ENCODE results near the gene LRRC25. TPM values are rescaled to one million over a fixed set of nuclear protein-coding genes. Genes with fewer than 3 reads are reported as not detected.

LRRC25 gene
- total and polyA plus RNA-seq, 2 of the 4 experiments (the other 2 are of a cell fraction), result 0.03 TPM; not detected in 1

DNA sequence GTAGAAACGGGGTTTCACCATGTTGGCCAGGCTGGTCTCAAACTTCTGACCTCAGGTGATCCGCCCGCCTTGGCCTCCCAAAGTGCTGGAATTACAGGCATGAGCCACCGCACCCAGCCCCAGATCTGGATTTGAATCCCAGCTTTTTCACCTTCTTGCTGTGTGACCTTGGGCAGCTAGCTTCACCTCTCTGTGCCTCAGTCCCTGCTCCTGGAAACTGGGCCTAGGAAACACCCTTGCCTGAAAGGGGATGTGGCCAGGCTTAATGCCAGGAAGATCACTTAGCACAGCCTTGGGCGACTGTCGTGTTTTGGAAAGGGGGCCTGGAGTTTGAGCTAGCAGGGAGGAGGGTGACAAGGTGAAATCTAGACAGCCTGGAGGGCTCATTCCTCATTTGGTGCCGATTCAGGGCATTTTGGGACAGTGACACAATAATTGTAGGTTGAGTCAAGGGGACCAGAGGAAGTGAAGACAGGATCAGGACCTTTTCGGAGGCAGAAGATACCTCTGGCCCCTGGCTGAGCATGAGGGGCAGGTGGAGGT lies 55.3 kb downstream of the LRRC25 start:
- Histone ChIP-seq H4K8ac (ENCODE audit: low read depth in 2 of 2, low read length in 2 of 2) (no peak overlapping the region), H4K5ac (ENCODE audit: low read depth, low read length) (no peak overlapping the region), H3K79me1 (ENCODE audit: low read depth in 1 of 2, low read length in 2 of 2) (peaks cover 0 to 18% of the 10 kb centered on the region in 2 experiments; a peak in 3 of 4 replicates), H3K4me2 (ENCODE audit: low read depth, low read length) (no peak overlapping the region), H3K27me3 (ENCODE audit: control insufficient read depth, insufficient read depth, low read length) (no peaks in the 10 kb centered on the region), H2BK5ac (ENCODE audit: low read depth, low read length, poor library complexity, severe bottlenecking) (no peak overlapping the region), H3K36me3 (ENCODE audit: control insufficient read depth, insufficient read depth, low read length) (peaks cover 2% of the 10 kb centered on the region; the same call in 1 of the 2 replicates), H3K27ac (ENCODE audit: insufficient read depth, low read length) (no peak overlapping the region), H2BK20ac (ENCODE audit: low read depth, low read length) (no peak overlapping the region), H4K91ac (ENCODE audit: insufficient read depth, low read depth, low read length) (no peak overlapping the region), H3K4ac (ENCODE audit: low read depth, low read length) (no peak overlapping the region), H2AK5ac (ENCODE audit: low read depth, low read length) (0 out of 2 replicates have a peak overlapping the region, but pooled peaks have one; percentile 15), H2BK120ac (ENCODE audit: low read depth, low read length) (no peak overlapping the region), H3K9me1 (ENCODE audit: insufficient read depth, low read length) (peaks cover 4% of the 10 kb centered on the region; the same call in 1 of the 2 replicates), H3K18ac (ENCODE audit: low read depth, low read length) (no peak overlapping the region), H3K4me3 (ENCODE audit: insufficient read depth, low read depth, low read length) (no peak overlapping the region), H3K56ac (ENCODE audit: extremely low read depth, insufficient read depth, low read length) (no peak overlapping the region), H3K4me1 (ENCODE audit: control insufficient read depth, insufficient read depth, low read length) (peaks cover 12% of the 10 kb centered on the region), H3K9me3 (ENCODE audit: control insufficient read depth, insufficient read depth, low read length) (no peaks in the 10 kb centered on the region), H3K9ac (ENCODE audit: low read depth, low read length) (no peak overlapping the region), H3K14ac (replicated peaks; ENCODE audit: low read depth, low read length) (no peak overlapping the region), H4K20me1 (ENCODE audit: insufficient read depth, low read length) (peaks cover 4% of the 10 kb centered on the region; the same call in 1 of the 2 replicates), H2AFZ (replicated peaks; ENCODE audit: low read length, poor library complexity) (no peak overlapping the region), H2BK15ac (ENCODE audit: low read depth, low read length) (no peak overlapping the region), H3K23ac (ENCODE audit: low read depth, low read length) (no peak overlapping the region), H2AK9ac (replicated peaks; ENCODE audit: low read depth, low read length, poor library complexity) (no peak overlapping the region)
- ATAC-seq (ENCODE audit: low read depth), result no peak
- intact Hi-C loops (cut with micrococcal nuclease) (no loop called here), in situ Hi-C loops (cut with MboI; ENCODE audit: low sequenced_read_pairs) (no loop called here), dilution Hi-C loops (cut with HindIII; ENCODE audit: low sequenced_read_pairs, unreplicated experiment) (no loop called here)
- WGBS, 2 experiments (ENCODE audit: extremely low coverage in 2 of 2, insufficient read length in 1 of 2), result 83% methylated on average over 3 of the region's 8 CpGs; no CpG with 5 or more reads in 1 of the 2 experiments
- POLR2A ChIA-PET (ENCODE audit: unreplicated experiment), result interaction anchor here (0.6 kb wide), 1 partner anchor 56 kb away, joined by 6 read pairs; no protein-coding TSS in a partner anchor
- no peak for TF ChIP-seq NFE2L2 (IDR thresholded peaks at IDR 0.05; ENCODE audit: low read depth, low read length)
- no peak for TF ChIP-seq RCOR1 (IDR thresholded peaks at IDR 0.05; ENCODE audit: insufficient replicate concordance, low read length)
- TF ChIP-seq MAZ (IDR thresholded peaks at IDR 0.05; ENCODE audit: borderline replicate concordance, low read depth, low read length), result no peak
- TF ChIP-seq MAFK (IDR thresholded peaks at IDR 0.05; ENCODE audit: low read depth, low read length), result no peak
- no peak for TF ChIP-seq FOS (IDR thresholded peaks at IDR 0.05; ENCODE audit: low read depth, low read length)
- TF ChIP-seq, protein P1, sequence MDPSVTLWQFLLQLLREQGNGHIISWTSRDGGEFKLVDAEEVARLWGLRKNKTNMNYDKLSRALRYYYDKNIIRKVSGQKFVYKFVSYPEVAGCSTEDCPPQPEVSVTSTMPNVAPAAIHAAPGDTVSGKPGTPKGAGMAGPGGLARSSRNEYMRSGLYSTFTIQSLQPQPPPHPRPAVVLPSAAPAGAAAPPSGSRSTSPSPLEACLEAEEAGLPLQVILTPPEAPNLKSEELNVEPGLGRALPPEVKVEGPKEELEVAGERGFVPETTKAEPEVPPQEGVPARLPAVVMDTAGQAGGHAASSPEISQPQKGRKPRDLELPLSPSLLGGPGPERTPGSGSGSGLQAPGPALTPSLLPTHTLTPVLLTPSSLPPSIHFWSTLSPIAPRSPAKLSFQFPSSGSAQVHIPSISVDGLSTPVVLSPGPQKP (IDR thresholded peaks at IDR 0.05; ENCODE audit: borderline replicate concordance, low read depth, low read length), result no peak
- TF ChIP-seq RFX5 (IDR thresholded peaks at IDR 0.05; ENCODE audit: low read depth, low read length), result no peak
- TF ChIP-seq POLR2A (IDR thresholded peaks at IDR 0.05; ENCODE audit: low read depth, low read length), result no peak
- TF ChIP-seq RAD21 (IDR thresholded peaks at IDR 0.05; ENCODE audit: low read length), result no peak
- CTCF ChIA-PET, result no interaction called here
- no peak for DNase-seq
- BruUV-seq (replicated peaks), result no TSS peak

Small RNAs within 50 kb of the gene (microRNA-seq; reads per million reads assigned to microRNA genes)
- 0.73 to 2.1 reads per million in 2 experiments for gene MIR3189 (ENCODE audit: insufficient read depth in 1 of 2, insufficient read length in 1 of 2, unreplicated experiment in 1 of 2)

Small RNAs within 50 kb of the gene (small RNA-seq; reads per million reads assigned to genes)
- gene MIR3189, result 0 to 0.76 (median 0) reads per million in 5 experiments

Other genes starting within 250 kb of the LRRC25 start
- gene PIK3R2, start 244.5 kb downstream of the LRRC25 start, total RNA-seq (2012; rRNA removed), result 8.9 and 12.2 TPM in 2 replicates
- gene PIK3R2, start 244.5 kb downstream of the LRRC25 start, polyA plus RNA-seq (2012; rRNA removed), result 25.1 and 27.7 TPM in 2 replicates
- 1.1 and 2.3 TPM in 2 replicates for gene IFI30, start 223.8 kb downstream of the LRRC25 start, total RNA-seq (2012; rRNA removed)
- gene IFI30, start 223.8 kb downstream of the LRRC25 start, polyA plus RNA-seq (2012; rRNA removed), result 2.3 and 4.0 TPM in 2 replicates
- 7.2 TPM in 2 replicates for gene MPV17L2, start 204.4 kb downstream of the LRRC25 start, total RNA-seq (2012; rRNA removed)
- gene MPV17L2, start 204.4 kb downstream of the LRRC25 start, polyA plus RNA-seq (2012; rRNA removed), result 19.5 and 22.5 TPM in 2 replicates
- gene RAB3A, start 193.6 kb downstream of the LRRC25 start, total RNA-seq (2012; rRNA removed), result 2.8 and 3.0 TPM in 2 replicates
- gene RAB3A, start 193.6 kb downstream of the LRRC25 start, polyA plus RNA-seq (2012; rRNA removed), result 13.4 and 13.6 TPM in 2 replicates
- 0.18 TPM in 1 of 2 replicates, not detected in the other for gene PDE4C, start 171.2 kb downstream of the LRRC25 start, total RNA-seq (2012; rRNA removed)
- gene PDE4C, start 171.2 kb downstream of the LRRC25 start, polyA plus RNA-seq (2012; rRNA removed), result 0.22 and 0.24 TPM in 2 replicates
- 0.18 and 0.28 TPM in 2 replicates for gene IQCN, start 123.2 kb downstream of the LRRC25 start, total RNA-seq (2012; rRNA removed)
- gene IQCN, start 123.2 kb downstream of the LRRC25 start, polyA plus RNA-seq (2012; rRNA removed), result 0.60 and 0.67 TPM in 2 replicates
- gene JUND, start 116.0 kb downstream of the LRRC25 start, total RNA-seq (2012; rRNA removed), result 14.2 and 22.8 TPM in 2 replicates
- gene JUND, start 116.0 kb downstream of the LRRC25 start, polyA plus RNA-seq (2012; rRNA removed), result 77.2 and 101 TPM in 2 replicates
- 44.8 and 88.0 TPM in 2 replicates for gene LSM4, start 74.5 kb downstream of the LRRC25 start, total RNA-seq (2012; rRNA removed)
- gene LSM4, start 74.5 kb downstream of the LRRC25 start, polyA plus RNA-seq (2012; rRNA removed), result 118 and 157 TPM in 2 replicates
- 11.1 and 14.3 TPM in 2 replicates for gene PGPEP1, start 57.0 kb downstream of the LRRC25 start, total RNA-seq (2012; rRNA removed)
- 11.8 and 13.3 TPM in 2 replicates for gene PGPEP1, start 57.0 kb downstream of the LRRC25 start, polyA plus RNA-seq (2012; rRNA removed)
- gene GDF15, start 11.5 kb downstream of the LRRC25 start, total RNA-seq (2012; rRNA removed), result 5.6 and 10.3 TPM in 2 replicates
- 43.5 and 49.8 TPM in 2 replicates for gene GDF15, start 11.5 kb downstream of the LRRC25 start, polyA plus RNA-seq (2012; rRNA removed)
- 13.3 and 14.9 TPM in 2 replicates for gene SSBP4, start 21.8 kb upstream of the LRRC25 start, total RNA-seq (2012; rRNA removed)
- 39.7 and 48.1 TPM in 2 replicates for gene SSBP4, start 21.8 kb upstream of the LRRC25 start, polyA plus RNA-seq (2012; rRNA removed)
- gene ISYNA1, start 40.5 kb upstream of the LRRC25 start, total RNA-seq (2012; rRNA removed), result 3.4 and 3.9 TPM in 2 replicates
- gene ISYNA1, start 40.5 kb upstream of the LRRC25 start, polyA plus RNA-seq (2012; rRNA removed), result 24.7 and 29.4 TPM in 2 replicates
- 6.3 and 6.7 TPM in 2 replicates for gene ELL, start 124.4 kb upstream of the LRRC25 start, total RNA-seq (2012; rRNA removed)
- gene ELL, start 124.4 kb upstream of the LRRC25 start, polyA plus RNA-seq (2012; rRNA removed), result 13.1 and 15.0 TPM in 2 replicates
- gene FKBP8, start 146.0 kb upstream of the LRRC25 start, total RNA-seq (2012; rRNA removed), result 134 and 153 TPM in 2 replicates
- 289 and 312 TPM in 2 replicates for gene FKBP8, start 146.0 kb upstream of the LRRC25 start, polyA plus RNA-seq (2012; rRNA removed)
- gene KXD1, start 160.2 kb upstream of the LRRC25 start, total RNA-seq (2012; rRNA removed), result 66.7 and 89.2 TPM in 2 replicates
- 196 and 253 TPM in 2 replicates for gene KXD1, start 160.2 kb upstream of the LRRC25 start, polyA plus RNA-seq (2012; rRNA removed)
- 1,030 and 1,144 TPM in 2 replicates for gene UBA52, start 174.2 kb upstream of the LRRC25 start, total RNA-seq (2012; rRNA removed)
- 2,778 and 3,008 TPM in 2 replicates for gene UBA52, start 174.2 kb upstream of the LRRC25 start, polyA plus RNA-seq (2012; rRNA removed)
- 14.2 and 19.2 TPM in 2 replicates for gene REX1BD, start 191.2 kb upstream of the LRRC25 start, total RNA-seq (2012; rRNA removed)
- gene REX1BD, start 191.2 kb upstream of the LRRC25 start, polyA plus RNA-seq (2012; rRNA removed), result 44.6 and 68.7 TPM in 2 replicates
- gene CRLF1, start 209.2 kb upstream of the LRRC25 start, total RNA-seq (2012; rRNA removed), result 0.18 and 0.28 TPM in 2 replicates
- gene CRLF1, start 209.2 kb upstream of the LRRC25 start, polyA plus RNA-seq (2012; rRNA removed), result 3.0 and 3.1 TPM in 2 replicates
- under 0.01 and 0.28 TPM in 2 replicates for gene TMEM59L, start 215.2 kb upstream of the LRRC25 start, total RNA-seq (2012; rRNA removed)
- 5.9 and 6.1 TPM in 2 replicates for gene TMEM59L, start 215.2 kb upstream of the LRRC25 start, polyA plus RNA-seq (2012; rRNA removed)
- 0.28 and 2.2 TPM in 2 replicates for gene KLHL26, start 239.4 kb upstream of the LRRC25 start, total RNA-seq (2012; rRNA removed)
- gene KLHL26, start 239.4 kb upstream of the LRRC25 start, polyA plus RNA-seq (2012; rRNA removed), result 4.7 and 5.8 TPM in 2 replicates